Mesenchymal stem cell (in vitro differentiated cells and primary cell): ENCODE data around the gene GALE.

Experiments used
- DNase-seq: peaks from one replicate; pipeline ENCODE4 v3.0.0-alpha.2; 2013
- H2AFZ ChIP-seq: one replicate; pipeline ENCODE4 v1.6.1; 2013; ENCODE audit warnings: low read depth, mild to moderate bottlenecking, control low read depth, inconsistent platforms, low read length, moderate library complexity
- H2AK5ac ChIP-seq: 2 replicates; pipeline ENCODE4 v1.6.1; 2013; ENCODE audit warnings: low read length, moderate library complexity, mild to moderate bottlenecking, inconsistent platforms; ENCODE audit not compliant: severe bottlenecking
- H2BK120ac ChIP-seq: one replicate; pipeline ENCODE4 v1.6.1; 2013; ENCODE audit warnings: low read depth, mild to moderate bottlenecking, inconsistent platforms, low read length, moderate library complexity
- H2BK12ac ChIP-seq, 2 experiments: one replicate each; pipeline ENCODE4 v1.6.1; 2013; ENCODE audit warnings: inconsistent platforms in 2 of 2, low read length in 2 of 2, mild to moderate bottlenecking in 2 of 2, moderate library complexity in 2 of 2, control low read depth in 1 of 2
- H2BK15ac ChIP-seq: one replicate; pipeline ENCODE4 v1.6.1; 2013; ENCODE audit warnings: mild to moderate bottlenecking, low read depth, inconsistent platforms; ENCODE audit not compliant: poor library complexity, severe bottlenecking
- H2BK5ac ChIP-seq: 2 replicates; pipeline ENCODE4 v1.6.1; 2013; ENCODE audit warnings: low read depth, mild to moderate bottlenecking, low read length, control low read depth, inconsistent platforms; ENCODE audit not compliant: poor library complexity, severe bottlenecking
- H3K14ac ChIP-seq, 2 experiments: one replicate each; pipeline ENCODE4 v1.6.1; 2013; ENCODE audit warnings: inconsistent platforms in 2 of 2, low read length in 2 of 2, control low read depth in 1 of 2, mild to moderate bottlenecking in 1 of 2, moderate library complexity in 1 of 2
- H3K18ac ChIP-seq, 2 experiments: one replicate each; pipeline ENCODE4 v1.6.1; 2013; ENCODE audit warnings: inconsistent platforms in 2 of 2, low read length in 2 of 2, control low read depth in 1 of 2, low read depth in 1 of 2, mild to moderate bottlenecking in 1 of 2
- H3K23ac ChIP-seq, 2 experiments: one replicate each; pipeline ENCODE4 v1.6.1; 2013; ENCODE audit warnings: inconsistent platforms in 2 of 2, low read length in 2 of 2, mild to moderate bottlenecking in 2 of 2, moderate library complexity in 2 of 2, control low read depth in 1 of 2
- H3K27ac ChIP-seq: 2 replicates; pipeline ENCODE4 v1.5.1; 2013; ENCODE audit warnings: mild to moderate bottlenecking, moderate library complexity, low read length, control low read depth, inconsistent platforms; ENCODE audit not compliant: poor library complexity, severe bottlenecking
- H3K27me3 ChIP-seq, 2 experiments: 2 replicates each; pipeline versions ENCODE4 v1.6.1 to v1.7.0; 2013; ENCODE audit warnings: low read length in 2 of 2, mild to moderate bottlenecking in 2 of 2, moderate library complexity in 2 of 2, control low read depth in 1 of 2, inconsistent platforms in 1 of 2; ENCODE audit not compliant: control insufficient read depth in 1 of 2, insufficient read depth in 1 of 2
- H3K36me3 ChIP-seq, 2 experiments: 2 replicates each; pipeline versions ENCODE4 v1.6.1 to v1.7.0; 2013; ENCODE audit warnings: low read length in 2 of 2, control low read depth in 1 of 2, inconsistent platforms in 1 of 2, low read depth in 1 of 2, mild to moderate bottlenecking in 1 of 2; ENCODE audit not compliant: insufficient read depth in 2 of 2, control insufficient read depth in 1 of 2
- H3K4ac ChIP-seq, 2 experiments: one replicate each; pipeline ENCODE4 v1.6.1; 2013; ENCODE audit warnings: inconsistent platforms in 2 of 2, low read length in 2 of 2, mild to moderate bottlenecking in 2 of 2, moderate library complexity in 2 of 2, control low read depth in 1 of 2, low read depth in 1 of 2
- H3K4me1 ChIP-seq: 2 replicates; pipeline ENCODE4 v1.6.1; 2013; ENCODE audit warnings: low read depth, low read length, control low read depth; ENCODE audit not compliant: control insufficient read depth, insufficient read depth
- H3K4me2 ChIP-seq: 2 replicates; pipeline ENCODE4 v1.6.1; 2013; ENCODE audit warnings: low read length, mild to moderate bottlenecking, inconsistent platforms; ENCODE audit not compliant: poor library complexity, severe bottlenecking
- H3K4me3 ChIP-seq, 2 experiments: 2 replicates each; pipeline versions ENCODE4 v1.5.1 to v1.7.0; 2013; ENCODE audit warnings: low read length in 2 of 2, mild to moderate bottlenecking in 2 of 2, control low read depth in 1 of 2, low read depth in 1 of 2; ENCODE audit not compliant: insufficient read depth in 1 of 2
- H3K79me1 ChIP-seq: replicated peaks from 2 replicates; pipeline ENCODE4 v1.6.1; 2013; ENCODE audit warnings: mild to moderate bottlenecking, control low read depth, low read length, inconsistent platforms; ENCODE audit not compliant: poor library complexity, severe bottlenecking
- H3K9ac ChIP-seq: 2 replicates; pipeline ENCODE4 v1.7.0; 2013; ENCODE audit warnings: mild to moderate bottlenecking, low read length, moderate library complexity
- H3K9me3 ChIP-seq: 2 replicates; pipeline ENCODE4 v1.7.0; 2013; ENCODE audit warnings: mild to moderate bottlenecking, low read length; ENCODE audit not compliant: control insufficient read depth
- H4K8ac ChIP-seq: one replicate; pipeline ENCODE4 v1.6.1; 2013; ENCODE audit warnings: inconsistent platforms, mild to moderate bottlenecking, low read length, moderate library complexity
- H4K91ac ChIP-seq: one replicate; pipeline ENCODE4 v1.6.1; 2013; ENCODE audit warnings: mild to moderate bottlenecking, low read length, inconsistent platforms
- WGBS: methylation state at CpG from one replicate; pipeline ENCODE4 v1.1.7; 2013; ENCODE audit warnings: mixed read lengths; 5-methylcytosine and 5-hydroxymethylcytosine counted together

Gene GALE

GRCh38 chr1:23810818-23811540 lies 10.4 kb upstream of the GALE start:
- H2BK15ac ChIP-seq: no peak overlapping the region
- H3K79me1 ChIP-seq: no peaks in the 10 kb centered on the region
- H2AFZ ChIP-seq: no peak overlapping the region
- no peaks in the 10 kb centered on the region for H3K9me3 ChIP-seq
- DNase-seq: peak; percentile 16
- no peak overlapping the region for H3K9ac ChIP-seq
- no peak overlapping the region for H2BK12ac ChIP-seq
- no peak overlapping the region for H2BK120ac ChIP-seq
- H3K27me3 ChIP-seq: no peaks in the 10 kb centered on the region
- peaks cover 53 to 66% of the 10 kb centered on the region in 2 experiments for H3K36me3 ChIP-seq
- no peak overlapping the region for H2AK5ac ChIP-seq
- H4K91ac ChIP-seq: no peak overlapping the region
- WGBS: 79% methylated on average over 3 of the region's 3 CpGs
- H3K18ac ChIP-seq: no peak overlapping the region
- no peak overlapping the region for H3K4me3 ChIP-seq
- H3K4ac ChIP-seq: no peak overlapping the region
- H3K4me2 ChIP-seq: no peak overlapping the region
- no peaks in the 10 kb centered on the region for H3K4me1 ChIP-seq
- H4K8ac ChIP-seq: no peak overlapping the region
- H3K23ac ChIP-seq: no peak overlapping the region
- no peak overlapping the region for H3K27ac ChIP-seq
- no peak overlapping the region for H3K14ac ChIP-seq
- H2BK5ac ChIP-seq: no peak overlapping the region

- no peak overlapping the region for H3K4me2 ChIP-seq
- no peaks in the 10 kb centered on the region for H3K4me1 ChIP-seq
- H3K23ac ChIP-seq: no peak overlapping the region
- WGBS: 39% methylated on average over 6 of the region's 6 CpGs
- H3K14ac ChIP-seq: no peak overlapping the region
- no peaks in the 10 kb centered on the region for H3K79me1 ChIP-seq
- H3K4ac ChIP-seq: no peak overlapping the region
- H3K4me3 ChIP-seq: no peak overlapping the region
- no peak overlapping the region for H4K91ac ChIP-seq
- H3K27me3 ChIP-seq: no peaks in the 10 kb centered on the region
- no peaks in the 10 kb centered on the region for H3K9me3 ChIP-seq
- H2BK5ac ChIP-seq: no peak overlapping the region
- H3K18ac ChIP-seq: no peak overlapping the region
- H2AFZ ChIP-seq: no peak overlapping the region
- no peak overlapping the region for H2BK12ac ChIP-seq
- no peak overlapping the region for H2BK15ac ChIP-seq
- no peak overlapping the region for H2AK5ac ChIP-seq
- H4K8ac ChIP-seq: peak overlapping the region; percentile 53
- H3K27ac ChIP-seq: no peak overlapping the region
- H2BK120ac ChIP-seq: no peak overlapping the region
- DNase-seq: peak; percentile 71
- H3K9ac ChIP-seq: peak overlapping the region; percentile 38
- peaks cover 49 to 64% of the 10 kb centered on the region in 2 experiments for H3K36me3 ChIP-seq
Observed at GRCh38 chr1:23809751-23810171, 9.2 kb upstream of the GALE start.

GRCh38 chr1:23807453-23807852 lies 6.9 kb upstream of the GALE start:
- Histone ChIP-seq H3K27me3 (no peaks in the 10 kb centered on the region), H2BK5ac (no peak overlapping the region), H3K27ac (no peak overlapping the region), H2BK120ac (no peak overlapping the region), H4K8ac (no peak overlapping the region), H3K4me1 (no peaks in the 10 kb centered on the region), H2AK5ac (no peak overlapping the region), H2AFZ (no peak overlapping the region), H2BK12ac (no peak overlapping the region), H3K23ac (no peak overlapping the region), H3K4me3 (no peak overlapping the region), H3K9me3 (no peaks in the 10 kb centered on the region), H4K91ac (no peak overlapping the region), H3K14ac (no peak overlapping the region), H2BK15ac (no peak overlapping the region), H3K4ac (no peak overlapping the region), H3K36me3 (peaks cover 44 to 64% of the 10 kb centered on the region in 2 experiments), H3K9ac (no peak overlapping the region), H3K4me2 (no peak overlapping the region), H3K79me1 (no peaks in the 10 kb centered on the region), H3K18ac (no peak overlapping the region)
- 85% methylated on average over 3 of the region's 3 CpGs for WGBS
- DNase-seq: no peak

GRCh38 chr1:23806280-23806679 lies 5.7 kb upstream of the GALE start:
- no peak for DNase-seq
- no peak overlapping the region for H3K4me2 ChIP-seq
- H2BK15ac ChIP-seq: no peak overlapping the region
- H2BK12ac ChIP-seq: no peak overlapping the region
- peaks cover 2% of the 10 kb centered on the region for H3K4me1 ChIP-seq
- H3K36me3 ChIP-seq: peaks cover 44 to 55% of the 10 kb centered on the region in 2 experiments
- H3K9me3 ChIP-seq: no peaks in the 10 kb centered on the region
- H3K27ac ChIP-seq: no peak overlapping the region
- H4K8ac ChIP-seq: no peak overlapping the region
- no peak overlapping the region for H2AFZ ChIP-seq
- H3K27me3 ChIP-seq: no peaks in the 10 kb centered on the region
- H3K4me3 ChIP-seq: no peak overlapping the region
- H2BK5ac ChIP-seq: no peak overlapping the region
- H3K79me1 ChIP-seq: peaks cover 1% of the 10 kb centered on the region
- H4K91ac ChIP-seq: no peak overlapping the region
- H3K23ac ChIP-seq: no peak overlapping the region
- H3K9ac ChIP-seq: no peak overlapping the region
- no peak overlapping the region for H3K14ac ChIP-seq
- no peak overlapping the region for H3K18ac ChIP-seq
- WGBS: 97% methylated on average over 6 of the region's 6 CpGs
- no peak overlapping the region for H3K4ac ChIP-seq
- no peak overlapping the region for H2AK5ac ChIP-seq
- H2BK120ac ChIP-seq: no peak overlapping the region
